ENCODE results near the gene VOPP1.
A peak's percentile ranks its signal among the peaks of the same experiment; 100 is the strongest.

VOPP1 gene

DNA sequence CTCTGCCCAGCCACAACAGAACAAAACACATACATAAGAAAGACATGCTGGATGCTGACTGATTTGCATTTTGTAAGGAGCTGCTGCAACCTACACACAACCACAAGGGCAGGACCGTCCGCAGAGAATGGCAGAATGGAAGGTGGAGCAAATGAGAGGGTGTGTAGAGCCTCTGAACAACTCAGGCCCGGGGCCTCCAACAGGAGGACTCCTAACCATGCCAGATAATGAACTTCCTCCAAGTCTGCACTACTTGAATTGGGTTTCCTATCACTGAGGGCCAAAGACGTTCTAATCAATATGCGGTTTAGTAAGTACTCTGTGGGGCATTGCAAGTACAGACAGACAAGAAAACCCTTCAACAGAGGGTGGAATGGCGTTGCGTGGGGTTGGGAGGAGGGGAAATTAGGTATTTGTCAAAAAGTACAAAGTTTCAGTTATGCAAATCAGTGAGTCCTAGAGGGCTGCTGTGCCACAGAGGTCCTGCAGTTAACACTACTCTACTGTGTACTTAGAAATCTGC, 14.6 kb downstream of the VOPP1 start:
- FAIRE-seq (peak; percentile 99), DNase-seq (ENCODE audit: insufficient read length, low spot score) (peak; percentile 51)

DNA sequence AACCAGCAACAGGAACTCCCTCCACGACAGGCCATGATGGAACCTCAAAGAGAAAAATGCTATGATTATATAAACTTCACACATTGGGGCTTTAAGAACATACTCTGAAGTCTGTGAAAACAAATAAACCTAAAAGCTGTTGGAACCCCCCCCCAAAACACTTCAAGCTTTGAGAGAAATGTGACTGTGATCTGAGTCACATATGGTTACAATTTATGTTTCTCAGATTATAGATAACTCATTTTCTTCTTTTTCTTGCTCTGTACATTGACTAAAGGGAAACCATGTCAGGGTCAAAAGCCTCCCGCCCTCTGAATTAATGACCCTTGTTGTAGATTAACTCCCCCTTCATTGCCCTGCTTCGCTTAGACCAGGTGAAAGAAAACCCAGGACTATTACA, 15.8 kb downstream of the VOPP1 start:
- FAIRE-seq (no peak), DNase-seq (ENCODE audit: insufficient read length, low spot score) (no peak)

DNA sequence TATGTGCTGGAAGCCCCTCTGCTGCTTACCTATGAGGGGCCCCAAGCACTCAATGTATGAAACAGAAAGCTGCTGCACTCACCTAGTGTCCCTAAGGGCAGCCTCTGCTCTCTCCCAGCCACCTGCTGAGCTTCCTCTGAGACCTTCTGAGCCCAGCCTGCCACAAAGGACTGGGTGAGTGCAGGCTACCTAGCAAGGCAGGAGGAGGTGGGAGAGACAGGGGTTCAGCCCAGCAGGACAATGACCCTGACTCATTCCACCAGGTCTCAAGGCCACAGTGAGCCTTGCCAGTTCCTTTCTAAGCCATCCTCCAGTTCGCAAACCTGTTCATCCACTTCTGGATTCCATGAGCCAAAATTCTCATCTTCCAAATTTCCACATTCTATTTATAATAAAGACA, 16.3 kb downstream of the VOPP1 start:
- DNase-seq (ENCODE audit: insufficient read length, low spot score), result no peak

DNA sequence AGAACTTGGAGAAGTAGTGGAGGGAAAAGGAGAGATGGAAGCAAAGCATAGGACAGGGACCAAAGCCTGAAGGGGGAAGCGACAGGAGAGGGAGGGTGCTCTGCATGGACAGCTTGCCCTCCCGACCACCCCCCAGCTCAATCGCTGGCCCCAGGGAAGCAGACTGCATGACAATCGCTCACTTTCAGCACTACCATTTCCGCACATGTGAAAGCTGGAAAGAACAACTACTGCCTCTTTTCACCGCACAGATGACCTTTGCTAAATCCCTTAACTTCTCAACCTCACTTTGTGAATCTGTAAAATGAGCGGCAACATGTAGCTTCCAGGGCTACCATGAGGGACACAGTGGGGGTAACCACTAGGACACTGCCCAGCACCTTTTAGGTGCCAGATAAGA, 17.1 kb downstream of the VOPP1 start:
- DNase-seq (ENCODE audit: insufficient read length, low spot score), result no peak
- FAIRE-seq, result peak; percentile 75

More for the DNA sequence above, 16.3 kb downstream of the VOPP1 start:
- peak; percentile 92 for FAIRE-seq

DNA sequence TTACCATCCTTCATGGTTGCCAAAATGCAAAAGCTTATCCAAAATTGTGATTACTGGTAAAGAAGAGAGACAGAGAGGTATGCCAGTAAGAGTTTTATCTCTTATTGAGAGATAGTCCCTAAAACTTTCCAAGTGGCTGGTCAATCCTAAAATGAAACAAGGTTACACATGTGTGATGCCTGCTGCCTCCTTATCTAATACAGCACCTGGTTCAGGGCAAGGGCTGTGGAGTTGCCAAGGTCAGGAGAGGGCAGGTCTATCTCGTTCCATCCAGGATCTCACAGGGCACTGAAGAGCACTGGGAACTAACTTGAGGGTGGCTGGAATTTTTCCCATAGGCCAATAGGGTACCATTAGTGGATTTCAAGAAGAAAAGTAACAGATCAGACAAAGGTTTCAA, 18.3 kb downstream of the VOPP1 start:
- DNase-seq (ENCODE audit: insufficient read length, low spot score), result no peak
- FAIRE-seq, result no peak

DNA sequence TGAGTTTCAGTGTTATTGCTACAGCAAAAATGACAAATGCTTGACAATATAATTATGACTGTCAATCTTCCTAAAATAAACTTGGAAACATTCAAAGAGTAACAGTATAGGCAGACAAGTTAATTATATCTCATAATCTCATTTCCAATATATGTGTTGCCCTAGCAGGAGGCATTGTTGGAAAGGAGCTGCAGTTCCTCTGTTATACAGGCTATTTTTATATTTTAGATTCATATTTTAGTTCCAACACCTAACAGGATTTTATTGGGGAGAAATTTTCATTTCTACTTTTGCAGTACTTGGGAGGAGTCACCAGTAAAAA, 19.3 kb downstream of the VOPP1 start:
- DNase-seq (ENCODE audit: insufficient read length, low spot score) (no peak), FAIRE-seq (no peak)

DNA sequence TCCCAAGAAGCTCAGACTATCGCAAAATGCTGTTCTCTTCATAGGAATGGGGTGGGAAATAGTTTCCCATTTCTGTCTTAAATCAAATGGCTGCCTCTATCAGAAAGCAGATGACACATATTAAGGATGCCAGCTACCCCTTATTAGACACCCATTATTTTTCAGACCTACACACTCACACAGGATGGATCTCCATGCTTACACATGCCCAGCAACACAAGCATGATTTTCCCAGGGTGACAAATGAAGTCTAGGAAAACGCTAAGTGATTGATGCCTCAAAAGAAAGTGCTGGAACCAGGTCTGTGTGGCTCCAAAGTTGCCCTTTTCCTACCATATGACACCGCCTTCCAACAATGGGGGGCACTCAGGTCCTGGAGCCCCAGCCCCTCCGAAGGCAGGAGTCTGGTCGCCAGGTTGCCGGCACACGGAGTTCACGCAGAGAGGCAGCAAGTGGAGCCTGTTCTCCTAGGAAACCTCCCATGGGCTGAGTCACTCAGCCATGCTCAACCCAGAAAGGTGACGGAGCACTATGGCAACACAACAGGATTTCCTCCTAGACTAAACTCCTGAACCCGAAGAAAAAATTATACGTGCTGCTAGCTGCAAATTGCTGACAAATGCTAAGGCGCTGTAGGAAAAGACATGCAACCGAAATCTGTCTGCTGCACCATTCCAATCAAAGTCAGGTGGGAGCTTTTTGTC, 19.8 kb downstream of the VOPP1 start:
- peak; percentile 26 for FAIRE-seq
- no peak for DNase-seq (ENCODE audit: insufficient read length, low spot score)

DNA sequence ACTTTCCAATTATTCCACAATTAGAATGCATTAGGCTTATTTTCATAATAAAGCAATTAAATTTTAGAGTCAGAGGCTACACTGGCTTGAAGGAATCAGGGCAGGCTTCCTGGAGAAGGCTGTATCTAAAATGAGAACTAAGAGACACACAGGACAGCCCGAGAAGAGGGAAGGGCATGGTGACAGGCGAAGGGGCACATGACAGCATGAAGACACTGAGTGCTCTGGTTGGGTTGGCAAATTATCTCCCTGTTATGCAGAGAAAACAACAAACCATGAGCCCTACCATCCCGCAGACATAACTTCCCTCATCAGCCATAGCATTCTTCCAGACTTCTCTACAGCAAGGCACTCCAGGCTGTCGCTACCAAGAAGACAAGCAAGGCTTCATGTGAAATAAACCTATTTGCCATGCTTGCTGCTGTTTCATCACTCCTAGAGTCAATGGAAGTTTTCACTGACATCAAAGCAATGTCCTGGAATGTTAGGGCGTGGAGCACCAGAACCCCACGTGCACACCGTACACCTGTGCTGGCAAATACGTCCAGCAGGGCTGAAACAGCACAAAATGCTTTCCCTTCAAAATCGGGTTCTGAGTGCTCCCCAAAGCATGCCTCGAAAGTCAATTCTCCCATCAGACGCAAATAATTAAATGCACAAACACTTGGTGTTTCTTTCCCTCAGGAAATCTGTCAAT, 21.3 kb downstream of the VOPP1 start:
- DNase-seq (ENCODE audit: insufficient read length, low spot score) (no peak), FAIRE-seq (peak; percentile 54)

DNA sequence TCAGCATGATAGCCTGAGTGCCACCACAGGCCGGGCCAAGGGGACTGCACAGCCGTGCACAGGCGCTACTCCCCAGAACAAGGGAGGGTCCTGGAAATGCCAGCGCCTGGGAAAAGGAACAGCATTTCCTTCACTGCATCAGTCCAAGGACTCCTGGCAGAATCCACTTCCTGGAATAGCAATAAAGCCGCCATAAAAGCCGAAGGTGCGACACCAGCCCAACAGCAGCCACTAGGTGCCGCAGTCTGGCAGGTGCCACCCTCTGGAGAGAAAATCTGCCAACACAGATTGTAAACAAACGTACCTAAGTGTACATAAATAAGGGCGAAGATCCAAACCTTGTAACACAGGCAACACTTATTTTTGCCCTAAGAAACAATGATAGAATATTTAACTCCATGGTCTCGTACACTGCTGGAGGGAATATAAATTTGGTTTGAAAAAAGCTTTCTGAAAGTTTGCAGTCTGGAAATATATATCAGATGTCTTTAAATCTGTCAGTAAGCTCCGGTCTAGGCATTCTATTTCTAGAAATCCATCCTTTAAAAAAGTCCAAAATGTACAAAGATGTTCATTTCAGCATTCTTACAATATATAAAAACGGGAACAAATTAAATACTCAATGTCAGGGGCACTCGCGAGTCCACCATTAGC, 22.2 kb downstream of the VOPP1 start:
- DNase-seq (ENCODE audit: insufficient read length, low spot score) (no peak), FAIRE-seq (peak; percentile 68)

DNA sequence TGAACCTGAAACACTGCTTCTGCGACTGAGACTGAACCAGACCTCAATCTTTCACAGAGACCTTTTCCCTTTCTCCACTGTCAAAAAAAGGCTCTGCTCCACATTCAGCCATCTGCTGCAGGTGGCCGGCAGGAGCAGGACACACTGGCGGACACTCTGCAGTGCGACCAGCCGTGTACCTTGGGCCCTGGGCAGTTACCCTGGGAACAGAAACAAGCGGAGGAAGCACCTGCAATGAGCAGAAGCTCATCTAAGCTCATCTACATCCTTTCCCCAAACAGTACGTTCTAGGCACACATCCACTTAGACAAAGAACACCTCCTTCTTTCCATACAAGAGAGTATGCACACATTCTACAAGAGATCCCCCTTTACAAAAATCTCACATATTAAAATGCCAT, 22.8 kb downstream of the VOPP1 start:
- FAIRE-seq (peak; percentile 87), DNase-seq (ENCODE audit: insufficient read length, low spot score) (no peak)

DNA sequence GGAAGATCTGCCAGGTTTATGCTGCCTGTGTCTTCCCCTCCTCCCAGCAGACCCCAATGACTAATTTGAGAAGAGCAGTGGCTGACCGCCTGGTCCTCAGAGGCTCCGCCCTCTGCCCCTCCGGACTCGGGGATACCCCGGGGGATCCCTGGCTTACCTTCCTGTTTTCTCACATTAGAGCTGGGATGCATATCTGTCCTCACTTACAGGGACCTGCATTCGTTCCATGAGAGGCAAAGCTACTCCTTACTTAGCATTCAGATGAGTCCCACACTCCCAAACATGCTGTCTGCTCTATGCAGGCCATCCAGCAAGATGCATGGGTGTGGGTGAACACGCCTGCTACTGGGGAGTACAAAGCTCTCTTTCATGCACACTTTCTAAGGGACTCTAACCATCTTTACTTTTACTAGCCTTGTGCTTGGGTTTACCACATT, 24.0 kb downstream of the VOPP1 start:
- peak; percentile 21 for FAIRE-seq
- no peak for DNase-seq (ENCODE audit: insufficient read length, low spot score)

DNA sequence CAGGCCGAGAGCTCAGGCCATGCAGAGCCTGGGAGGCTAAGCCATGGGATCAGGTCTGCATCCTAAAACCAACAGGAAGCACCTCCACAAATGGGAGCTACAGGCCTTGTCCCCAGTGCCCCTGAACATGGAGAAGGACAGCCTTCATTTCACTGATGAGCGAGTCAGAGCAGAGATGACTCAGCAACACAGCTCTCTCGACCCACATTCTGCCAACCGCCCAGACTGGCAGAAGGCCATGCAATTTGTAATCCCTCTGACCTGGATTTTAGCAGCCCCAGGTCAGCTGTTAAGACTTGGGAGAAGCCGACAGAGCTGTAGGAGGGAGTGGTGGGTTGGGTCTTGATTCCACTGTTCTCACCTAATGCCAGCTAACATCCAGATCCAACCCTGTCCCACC, 25.5 kb downstream of the VOPP1 start:
- FAIRE-seq (no peak), DNase-seq (ENCODE audit: insufficient read length, low spot score) (no peak)

DNA sequence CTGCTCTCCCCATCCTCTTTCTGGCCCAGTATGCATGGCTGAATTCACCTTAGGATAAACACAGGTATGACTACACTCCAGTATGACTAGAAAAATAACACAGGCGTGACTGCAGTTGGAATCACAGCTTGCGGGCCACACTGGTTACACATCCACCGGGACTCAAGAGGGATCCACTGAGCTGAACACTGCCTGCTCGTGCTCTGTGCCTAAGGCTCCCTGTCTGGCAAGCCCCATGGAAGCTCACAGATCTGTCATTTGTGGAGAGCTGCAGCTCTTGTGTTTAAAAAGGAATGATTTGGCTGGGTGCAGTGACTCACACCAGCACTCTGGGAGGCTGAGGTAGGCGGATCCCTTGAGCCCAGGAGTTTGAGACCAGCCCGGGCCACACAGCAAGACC, 26.8 kb downstream of the VOPP1 start:
- no peak for FAIRE-seq
- DNase-seq (ENCODE audit: insufficient read length, low spot score), result no peak

DNA sequence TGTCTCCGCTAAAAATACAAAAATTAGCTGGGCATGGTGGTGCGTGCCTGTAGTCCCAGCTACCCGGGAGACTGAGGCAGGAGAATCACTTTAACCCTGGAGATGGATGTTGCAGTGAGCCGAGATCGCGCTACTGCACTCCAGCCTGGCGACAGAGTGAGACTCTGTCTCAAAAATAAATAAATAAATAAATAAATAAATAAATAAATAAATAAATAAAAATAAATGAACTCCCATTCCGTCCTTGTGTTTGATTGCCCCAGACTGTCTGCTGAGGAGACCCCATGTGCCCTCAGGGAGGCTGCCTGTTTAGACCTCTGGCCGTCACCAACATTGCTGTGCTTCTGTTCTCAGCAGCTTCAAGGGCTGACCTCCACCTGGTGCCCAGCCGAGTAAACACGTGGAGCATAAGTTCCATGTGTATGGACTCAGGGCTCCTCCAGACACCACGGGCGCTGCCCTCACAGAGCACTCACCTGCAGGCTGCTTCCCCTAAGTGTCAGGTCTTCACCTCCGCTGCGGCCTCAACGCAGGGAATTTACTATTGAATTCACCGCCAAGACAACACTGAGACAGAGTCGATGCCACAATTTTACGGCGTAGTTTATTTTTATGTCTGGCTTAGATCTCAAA, 32.0 kb downstream of the VOPP1 start:
- DNase-seq (ENCODE audit: insufficient read length, low spot score), result no peak
- FAIRE-seq, result no peak

DNA sequence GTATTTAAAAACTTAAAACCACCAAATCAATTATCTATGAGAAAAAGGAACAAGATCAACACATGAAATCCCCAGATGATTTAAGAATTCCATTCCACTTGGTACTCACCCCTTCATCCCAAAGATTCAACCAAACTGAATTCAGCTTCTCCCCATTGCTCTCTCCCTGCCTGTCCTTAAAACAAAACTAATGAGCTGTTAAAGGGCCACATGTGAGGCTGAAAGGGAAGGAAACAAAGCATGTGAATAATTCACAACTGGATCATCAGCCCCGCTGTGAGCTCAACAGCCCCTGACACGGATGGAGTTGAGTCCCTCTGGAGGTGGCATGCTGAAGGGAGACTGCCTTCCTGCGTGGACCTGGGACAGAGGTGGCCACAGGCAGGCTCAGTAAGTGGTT, 32.9 kb downstream of the VOPP1 start:
- FAIRE-seq (peak; percentile 78), DNase-seq (ENCODE audit: insufficient read length, low spot score) (no peak)

DNA sequence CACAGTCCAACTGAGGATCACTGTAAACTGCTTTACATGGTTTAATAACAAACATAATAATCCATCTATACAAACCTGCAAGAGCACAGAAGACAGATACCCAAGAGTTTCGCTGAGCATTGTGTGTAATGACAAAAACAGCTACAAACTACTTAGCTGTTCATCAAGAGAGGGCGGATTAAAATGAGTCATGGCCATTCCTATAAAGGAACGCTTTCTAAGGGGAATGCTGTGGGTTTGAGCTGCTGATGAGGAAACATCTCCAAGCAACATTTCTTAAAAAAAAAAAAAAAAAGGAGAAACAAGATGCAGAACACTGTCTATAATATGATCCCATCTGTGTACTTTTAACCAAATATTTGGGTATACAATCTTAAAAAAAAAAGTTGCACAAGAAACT, 33.8 kb downstream of the VOPP1 start:
- DNase-seq (ENCODE audit: insufficient read length, low spot score) (no peak), FAIRE-seq (peak; percentile 4)

DNA sequence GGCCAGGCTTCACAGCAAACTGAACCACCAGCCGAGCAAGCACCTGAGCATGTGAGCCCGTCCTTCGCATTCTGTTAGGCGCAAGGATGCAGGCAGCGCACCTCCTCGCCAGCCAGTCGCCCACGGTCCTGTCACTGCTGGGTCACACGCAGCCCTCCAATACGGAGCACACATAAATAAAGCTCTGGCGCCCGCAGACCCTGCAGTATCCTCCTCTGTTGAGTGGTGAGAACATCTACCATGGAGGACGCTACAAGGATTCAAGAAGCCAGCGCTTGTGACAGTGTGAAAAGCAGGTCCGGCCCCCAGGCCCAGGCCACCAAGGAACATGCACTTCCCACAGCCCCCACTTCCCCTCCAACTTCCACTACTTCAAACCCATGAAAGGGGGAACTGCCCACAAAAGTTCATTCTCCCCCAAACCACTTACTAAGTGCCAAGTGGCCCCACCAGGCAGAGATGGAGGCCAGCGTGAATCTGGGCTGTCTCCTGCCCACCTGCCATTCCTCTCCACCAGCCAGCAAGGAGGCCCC, 34.8 kb downstream of the VOPP1 start:
- DNase-seq (ENCODE audit: insufficient read length, low spot score) (no peak), FAIRE-seq (no peak)

DNA sequence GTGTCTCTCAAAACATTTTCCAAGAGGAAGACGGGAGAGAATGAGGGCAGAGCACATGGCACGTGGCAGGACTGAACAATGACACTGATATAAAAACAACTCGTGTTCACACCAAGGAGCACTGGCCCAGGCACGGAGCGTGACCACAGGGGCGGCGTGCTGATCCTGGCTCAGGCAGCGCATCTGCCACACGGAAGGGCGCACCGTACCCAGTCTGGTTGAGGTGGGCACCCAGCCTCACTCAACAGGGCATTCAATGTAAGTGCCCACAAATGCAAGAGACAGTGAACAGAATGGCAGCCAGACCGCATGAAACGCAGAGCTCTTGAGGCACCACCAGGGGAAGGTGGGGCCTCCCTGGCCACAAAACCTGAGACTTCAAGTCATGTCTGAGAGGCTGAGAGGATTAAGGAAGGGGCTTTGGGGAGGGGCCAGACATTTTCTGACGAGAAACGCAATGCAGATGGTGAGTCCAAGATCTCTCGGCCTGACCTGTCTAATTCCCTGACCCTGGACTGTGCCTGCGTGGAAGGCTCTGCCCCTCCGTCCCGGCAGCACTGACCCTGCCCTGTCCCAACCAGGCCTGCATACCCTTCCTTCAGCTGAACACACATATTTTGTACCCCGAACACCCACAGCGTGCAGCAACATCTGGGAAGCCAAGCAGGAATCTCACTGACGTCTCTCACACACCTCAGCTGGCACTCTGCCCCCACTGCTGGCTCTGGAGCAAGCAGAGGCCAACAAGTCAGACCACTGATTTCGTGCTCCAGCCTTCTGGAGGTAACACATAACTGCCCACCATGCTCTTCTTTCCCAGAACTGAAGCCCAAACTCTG, 35.5 kb downstream of the VOPP1 start:
- peak; percentile 47 for FAIRE-seq
- no peak for DNase-seq (ENCODE audit: insufficient read length, low spot score)

DNA sequence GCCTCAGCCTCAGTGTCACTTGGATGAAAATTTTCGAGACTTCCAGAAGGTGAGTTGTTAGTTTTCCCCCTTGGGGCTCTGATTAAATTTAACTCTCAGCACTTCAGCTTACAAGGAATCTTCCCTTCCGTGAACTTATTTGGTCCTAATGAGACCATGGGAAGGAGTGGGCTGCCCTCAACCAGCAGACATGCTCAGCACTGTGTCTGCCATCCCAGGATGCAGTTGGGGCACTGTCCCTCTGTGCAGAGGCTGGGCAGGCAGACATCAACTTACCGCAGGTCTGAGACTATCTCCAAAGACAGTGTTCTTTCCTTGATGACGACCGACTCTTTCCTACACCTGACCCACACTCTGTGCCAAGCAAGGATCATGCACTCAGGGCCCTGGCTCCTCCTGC, 36.7 kb downstream of the VOPP1 start:
- DNase-seq (ENCODE audit: insufficient read length, low spot score) (no peak), FAIRE-seq (no peak)

DNA sequence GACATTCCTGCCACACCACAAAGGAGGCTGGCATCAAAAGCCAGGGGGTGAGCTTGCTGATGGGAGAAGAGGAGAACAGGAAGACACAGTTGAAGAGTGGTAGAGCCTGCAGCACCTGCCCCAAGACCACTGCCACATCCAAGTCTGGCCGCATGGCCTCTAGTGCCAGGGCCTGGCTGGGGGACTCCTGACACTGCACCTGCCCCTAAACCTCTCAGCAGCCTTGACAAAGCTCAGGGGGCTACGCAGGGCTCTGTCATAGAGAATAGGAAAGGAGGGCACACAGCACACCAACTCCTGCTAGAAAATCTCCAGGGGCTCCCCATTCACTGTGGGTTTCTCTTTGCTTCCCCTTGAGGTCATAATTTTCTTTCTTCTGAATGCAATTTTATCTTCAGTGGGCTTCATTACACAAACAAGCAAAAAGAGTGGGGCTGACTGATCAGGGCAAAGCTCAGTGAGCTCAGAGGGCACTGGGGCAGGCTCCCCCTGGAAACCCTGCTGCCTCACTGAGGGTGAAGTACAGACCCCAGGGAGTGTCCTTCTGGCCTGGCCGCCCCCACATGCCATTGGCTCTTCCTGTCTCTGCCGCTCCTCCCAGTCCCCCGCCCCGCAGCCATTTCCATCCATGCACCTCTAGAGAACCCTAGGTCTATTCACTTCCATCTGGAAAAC, 37.2 kb downstream of the VOPP1 start:
- no peak for FAIRE-seq
- no peak for DNase-seq (ENCODE audit: insufficient read length, low spot score)

Measured in GM19239 (cell line).